NCI-H460 (cell line): ENCODE measurements around the gene SH2B2. TPM values are rescaled to one million over a fixed set of nuclear protein-coding genes. Genes with fewer than 3 reads are reported as not detected.
"Not testable (repeated sequence)": the region's sequence is repeated elsewhere in the genome, so short reads cannot be mapped to it uniquely, and the experiment has no call there.

Experiments
- DNase-seq: peaks from one replicate; pipeline ENCODE4 v3.0.0-alpha.2; 2016; ENCODE audit warnings: low read depth; ENCODE audit errors: extremely low read depth
- total RNA-seq: library from RNA; depleted of rRNA; stranded (reverse); fragments of >200 nt; shearing (Covaris generic); gene quantifications from 2 replicates; pipeline ENCODE4 v1.2.3, GENCODE V29; 2014

Gene SH2B2
- total RNA-seq, 1 experiment from 2014 or later, result 3.2 TPM

DNA sequence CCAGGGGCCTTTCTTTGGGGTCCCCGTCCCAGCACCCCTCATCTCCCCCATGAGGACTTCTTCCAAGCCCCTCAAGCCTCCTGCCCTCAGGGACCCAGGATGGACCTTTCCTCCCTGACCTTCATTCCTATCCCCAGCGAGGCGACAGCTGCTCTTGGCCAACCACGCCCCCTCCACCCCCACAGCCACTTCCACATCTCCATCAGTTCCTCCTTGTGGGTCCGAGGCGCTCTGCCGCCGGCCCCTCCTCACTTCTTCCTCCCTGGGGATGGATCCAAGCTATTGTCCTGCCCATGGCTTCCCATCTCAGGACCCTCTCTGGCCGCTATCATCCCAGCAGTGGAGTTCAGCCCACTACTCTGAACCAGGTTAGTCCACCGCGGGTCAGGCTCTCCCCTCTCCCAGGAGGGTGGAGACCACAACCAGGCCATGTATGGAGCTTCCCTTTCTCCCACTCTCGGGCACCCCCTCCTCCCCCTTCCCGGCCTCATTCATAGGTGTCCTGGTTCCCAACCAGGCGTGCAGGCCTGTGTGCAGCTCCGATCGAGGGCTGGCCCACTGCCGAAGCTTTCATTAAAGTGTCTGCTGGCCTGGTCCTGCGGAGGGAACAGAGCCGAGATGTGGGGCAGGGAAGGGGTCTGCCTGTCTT lies 1.7 kb upstream of the SH2B2 start:
- no peak for DNase-seq

- no peak for DNase-seq
Observed at GRCh38 chr7:102285540-102286236, 980 bp upstream of the SH2B2 start.

DNA sequence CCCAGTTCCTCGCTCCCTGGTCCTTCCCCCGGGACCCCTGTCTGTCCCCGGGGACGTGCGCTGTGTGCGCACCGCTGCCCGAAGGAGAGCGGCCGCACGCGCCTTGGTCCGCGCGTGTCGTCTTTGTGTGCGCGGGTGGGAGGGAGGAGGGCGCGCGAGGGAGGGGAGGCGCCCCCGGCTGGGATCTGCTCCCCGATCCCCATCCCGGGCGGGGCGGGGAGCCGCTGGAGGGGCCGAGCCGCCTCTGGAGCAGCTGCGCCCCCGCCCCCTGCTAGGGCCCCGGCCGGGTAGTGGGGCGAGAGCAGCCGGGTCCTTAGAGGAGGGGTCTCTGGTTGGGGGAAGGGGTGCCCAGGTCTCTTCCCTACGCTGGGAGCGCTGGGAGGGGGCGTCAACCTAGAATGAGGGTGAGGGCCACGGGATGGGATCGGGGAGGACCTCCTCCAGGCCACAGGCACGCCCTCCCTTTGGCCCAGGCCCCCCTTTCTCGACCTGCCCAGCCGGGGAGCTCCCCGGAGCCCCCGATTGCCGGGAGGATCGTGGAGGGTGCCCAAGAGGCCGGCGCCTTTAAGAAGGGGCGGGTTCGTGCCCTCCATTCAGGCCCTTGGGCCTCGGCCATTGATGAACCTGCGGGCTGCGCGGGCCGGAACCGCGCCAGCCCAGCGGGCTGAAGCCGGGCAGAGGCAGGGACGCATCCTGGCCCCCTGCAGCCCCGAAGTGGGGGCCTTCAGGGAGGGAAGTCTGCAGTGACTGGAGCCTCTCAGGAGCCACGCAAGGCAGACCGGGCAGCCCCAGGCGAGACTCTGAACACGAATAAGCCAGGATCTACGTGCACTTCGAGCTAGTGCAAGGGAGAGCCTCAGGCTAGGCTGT lies 678 bp downstream of the SH2B2 start:
- DNase-seq, result no peak

- DNase-seq, result no peak
Observed at GRCh38 chr7:102287981-102288278, 1.3 kb downstream of the SH2B2 start.

- no peak for DNase-seq
Observed at GRCh38 chr7:102288285-102288930, 1.7 kb downstream of the SH2B2 start.

GRCh38 chr7:102289057-102289456 lies 2.4 kb downstream of the SH2B2 start:
- no peak for DNase-seq

DNA sequence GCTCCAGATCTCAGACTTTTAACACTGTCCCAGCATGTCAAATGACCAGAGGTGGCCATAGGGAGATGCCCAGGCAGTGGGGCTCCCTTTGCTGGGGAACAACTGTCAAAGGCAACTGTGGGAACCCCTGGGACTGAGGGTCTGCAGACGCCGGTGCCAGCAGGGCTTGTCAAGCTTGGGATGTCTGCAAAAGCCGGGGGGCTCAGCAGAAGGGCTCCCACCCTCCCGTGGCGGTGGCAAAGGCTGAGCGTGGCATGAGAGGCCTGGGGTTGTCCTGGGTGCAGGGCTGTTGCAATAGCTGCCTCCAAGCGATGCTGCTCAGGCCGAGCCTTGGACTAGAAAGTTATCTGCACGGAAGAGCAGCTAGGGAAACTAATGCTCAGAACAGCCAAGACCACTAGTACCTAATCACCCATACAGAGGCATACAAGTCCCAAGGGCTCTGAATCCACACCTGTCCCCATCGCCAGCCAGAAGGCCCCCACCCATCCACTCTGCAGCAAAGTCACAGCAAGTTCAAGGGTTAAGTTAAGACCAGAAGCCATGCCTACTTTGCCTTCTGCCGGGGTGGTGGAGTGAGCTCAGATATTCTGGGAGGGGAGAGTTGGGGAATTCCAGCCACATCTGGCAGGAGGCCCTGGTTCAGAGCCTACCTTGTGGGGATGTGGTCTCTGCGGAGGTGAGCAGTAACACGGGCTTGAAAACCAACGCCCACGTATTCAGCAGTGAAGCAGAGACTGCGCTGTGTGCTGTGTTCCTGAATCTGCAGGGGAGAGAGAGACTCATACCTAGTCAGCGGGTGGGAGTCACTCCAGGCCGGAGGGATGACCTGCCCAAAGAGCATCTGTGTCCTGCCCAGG lies 4.6 kb downstream of the SH2B2 start:
- DNase-seq, result no peak

DNA sequence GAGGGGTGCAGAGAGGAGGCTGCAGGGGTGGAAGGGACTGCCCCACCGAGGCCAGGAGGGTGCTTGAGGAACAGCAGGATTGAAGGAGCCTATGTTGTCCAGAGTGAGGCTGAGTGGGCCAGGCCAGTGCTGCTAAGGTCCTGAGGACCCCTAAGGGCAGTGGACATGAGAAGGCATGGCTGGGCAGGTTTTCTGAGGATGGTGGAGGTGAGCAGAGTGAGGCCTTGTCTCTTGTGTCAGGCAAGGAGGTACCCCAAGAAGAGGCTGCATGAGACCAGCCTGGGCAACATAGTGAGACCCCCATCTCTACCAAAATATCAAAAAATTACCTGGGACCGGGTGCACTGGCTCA lies 5.2 kb downstream of the SH2B2 start:
- no peak for DNase-seq

DNA sequence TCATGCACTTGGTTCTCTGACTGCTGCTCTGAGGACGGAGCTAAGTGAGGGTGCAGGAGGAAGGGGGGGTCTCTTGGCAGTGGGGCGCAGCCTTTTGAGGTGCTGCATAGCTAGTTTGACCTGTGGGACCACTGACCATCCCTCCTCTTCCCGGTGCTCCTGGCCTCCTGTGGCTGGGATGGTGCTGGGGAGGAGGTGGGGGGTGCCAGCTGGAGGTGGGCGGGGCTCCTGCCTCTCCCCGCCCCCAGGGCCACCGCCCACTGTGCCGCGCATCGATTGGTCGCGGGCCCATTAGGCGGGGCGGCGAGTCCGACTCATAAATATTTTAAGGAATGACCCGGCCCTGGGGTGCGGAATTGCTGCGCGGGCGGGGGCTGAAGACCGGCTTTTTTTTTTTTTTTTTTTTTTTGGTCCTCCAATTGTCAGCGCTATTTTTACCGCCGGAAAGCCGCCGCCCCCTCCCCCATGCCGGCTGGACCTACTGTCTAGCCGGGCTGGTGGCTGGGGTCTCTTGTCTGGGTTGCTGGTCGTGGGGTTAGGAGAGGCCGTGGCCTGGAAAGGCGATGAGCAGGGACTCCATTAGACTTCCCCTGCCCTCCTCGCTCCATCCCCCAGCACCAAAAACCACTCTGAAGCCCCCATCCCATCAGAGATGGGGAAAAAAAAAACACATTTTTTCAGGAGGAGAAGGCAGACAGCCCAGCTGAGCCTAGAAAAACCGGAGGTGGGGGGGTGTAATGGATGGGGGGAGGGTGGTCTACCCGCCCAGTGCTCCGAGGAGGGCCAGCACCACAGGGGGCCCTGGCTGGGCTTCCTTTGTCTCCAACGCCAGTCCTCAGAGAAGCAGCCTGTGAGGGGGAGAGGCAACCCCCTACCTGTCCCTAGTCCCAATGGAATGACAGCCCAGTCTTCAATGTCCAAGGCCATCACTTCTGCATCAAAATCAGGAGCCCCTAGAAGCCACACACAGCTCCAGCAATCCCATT lies 6.4 kb downstream of the SH2B2 start:
- DNase-seq, result no peak

GRCh38 chr7:102294589-102294988 lies 7.9 kb downstream of the SH2B2 start:
- DNase-seq, result no peak

- no peak for DNase-seq
Observed at GRCh38 chr7:102295346-102296178, 8.9 kb downstream of the SH2B2 start.

DNA sequence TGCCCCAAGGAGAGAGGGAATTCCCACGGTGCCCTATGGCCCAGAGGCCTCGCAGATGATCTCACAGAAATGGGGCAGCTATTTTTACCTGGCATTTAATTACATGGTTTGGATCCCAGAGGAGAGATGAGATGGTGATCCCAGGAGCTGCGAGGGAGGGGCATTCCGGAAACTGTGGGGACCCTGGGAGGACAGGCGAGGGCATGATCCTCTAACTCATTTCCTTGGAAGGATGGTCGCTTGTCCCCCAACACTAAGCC lies 9.4 kb downstream of the SH2B2 start:
- DNase-seq, result no peak

- no peak for DNase-seq
Observed at GRCh38 chr7:102296514-102296913, 9.8 kb downstream of the SH2B2 start.

DNA sequence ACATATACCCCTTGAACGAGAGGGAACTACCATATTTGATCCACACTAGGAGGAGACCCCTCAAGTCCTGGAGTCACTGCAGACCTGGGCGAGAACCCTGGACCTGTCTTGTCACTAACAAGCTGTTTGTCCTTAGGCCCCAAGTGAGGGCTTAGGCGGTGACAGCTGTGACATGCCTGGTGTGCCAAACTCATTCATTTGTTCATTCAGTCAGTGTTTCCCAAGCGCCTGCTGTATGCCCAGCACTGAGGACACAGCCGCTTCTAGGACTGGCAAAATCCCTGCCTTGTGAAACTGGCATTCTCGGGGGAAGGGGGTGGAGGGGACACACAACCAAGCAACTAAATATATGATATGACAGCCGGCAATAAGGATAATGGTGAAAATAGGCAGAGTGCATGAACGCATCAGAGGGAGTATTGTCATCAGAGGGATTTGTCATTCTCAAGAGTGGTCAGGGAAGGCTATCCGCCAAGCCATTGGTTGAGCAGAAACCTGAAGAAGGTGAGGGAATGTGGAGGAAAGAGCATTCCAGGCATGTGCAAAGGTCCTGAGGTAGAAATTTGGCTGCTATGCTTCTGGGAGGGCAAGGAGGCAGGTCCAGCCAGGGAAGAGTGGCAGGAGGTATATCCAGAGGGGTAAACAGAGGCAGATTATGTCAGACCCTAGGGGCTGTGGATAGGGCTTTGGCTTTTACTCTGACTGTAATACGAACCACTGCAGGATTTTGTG lies 11.0 kb downstream of the SH2B2 start:
- no peak for DNase-seq

DNA sequence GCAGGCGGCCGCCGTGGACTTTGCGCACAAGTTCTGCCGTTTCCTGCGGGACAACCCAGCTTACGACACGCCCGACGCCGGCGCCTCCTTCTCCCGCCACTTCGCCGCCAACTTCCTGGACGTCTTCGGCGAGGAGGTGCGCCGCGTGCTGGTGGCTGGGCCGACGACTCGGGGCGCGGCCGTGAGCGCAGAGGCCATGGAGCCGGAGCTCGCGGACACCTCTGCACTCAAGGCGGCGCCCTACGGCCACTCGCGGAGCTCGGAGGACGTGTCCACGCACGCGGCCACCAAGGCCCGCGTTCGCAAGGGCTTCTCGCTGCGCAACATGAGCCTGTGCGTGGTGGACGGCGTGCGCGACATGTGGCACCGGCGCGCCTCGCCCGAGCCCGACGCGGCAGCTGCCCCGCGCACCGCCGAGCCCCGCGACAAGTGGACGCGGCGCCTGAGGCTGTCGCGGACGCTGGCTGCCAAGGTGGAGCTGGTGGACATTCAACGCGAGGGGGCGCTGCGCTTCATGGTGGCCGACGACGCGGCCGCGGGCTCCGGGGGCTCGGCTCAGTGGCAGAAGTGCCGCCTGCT lies 14.1 kb downstream of the SH2B2 start:
- no peak for DNase-seq

DNA sequence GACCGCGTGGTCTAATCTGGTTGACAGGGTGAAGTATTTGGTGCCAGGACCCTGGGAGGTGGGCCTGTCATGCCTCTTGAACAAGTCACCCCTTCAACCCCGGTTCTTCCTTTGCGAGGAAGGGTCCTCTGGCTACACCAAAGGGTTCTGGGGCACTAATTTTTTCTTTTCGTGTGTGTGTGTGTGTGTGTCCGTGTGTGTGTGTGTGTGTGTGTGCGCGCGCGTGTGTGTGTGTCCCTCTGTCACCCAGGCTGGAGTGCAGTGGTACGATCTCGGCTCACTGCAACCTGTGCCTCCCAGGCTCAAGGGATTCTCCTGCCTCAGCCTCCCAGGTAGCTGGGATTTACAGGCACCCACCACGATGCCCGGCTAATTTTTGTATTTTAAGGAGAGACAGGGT lies 14.7 kb downstream of the SH2B2 start:
- DNase-seq, result not testable (repeated sequence)

DNA sequence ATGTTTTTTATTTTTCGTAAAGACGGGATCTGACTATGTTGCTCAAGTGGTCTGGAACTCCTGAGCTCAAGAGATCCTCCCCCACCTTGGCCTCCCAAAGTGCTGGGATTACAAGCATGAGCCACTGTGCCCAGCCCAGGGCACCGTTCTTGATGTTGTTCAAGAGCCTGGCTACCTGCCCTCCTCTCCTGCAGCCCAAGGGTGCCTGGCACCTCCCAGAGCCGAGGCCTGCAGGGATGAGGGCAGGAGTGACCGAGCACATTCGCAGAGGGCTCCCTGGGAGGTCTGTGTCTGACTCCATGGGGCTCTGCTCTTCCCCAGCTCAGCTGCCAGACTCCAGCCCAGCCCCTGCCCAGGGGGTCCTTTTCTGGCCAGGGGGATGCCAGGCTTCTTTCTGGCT lies 15.4 kb downstream of the SH2B2 start:
- no peak for DNase-seq
